ENCODE measurements around the gene TMEM41B. TPM values are rescaled to one million over a fixed set of nuclear protein-coding genes. Genes with fewer than 3 reads are reported as not detected.
A peak's percentile ranks its signal among the peaks of the same experiment; 100 is the strongest.

TMEM41B gene
- total RNA-seq, 1 donor, result 12.9 TPM

DNA sequence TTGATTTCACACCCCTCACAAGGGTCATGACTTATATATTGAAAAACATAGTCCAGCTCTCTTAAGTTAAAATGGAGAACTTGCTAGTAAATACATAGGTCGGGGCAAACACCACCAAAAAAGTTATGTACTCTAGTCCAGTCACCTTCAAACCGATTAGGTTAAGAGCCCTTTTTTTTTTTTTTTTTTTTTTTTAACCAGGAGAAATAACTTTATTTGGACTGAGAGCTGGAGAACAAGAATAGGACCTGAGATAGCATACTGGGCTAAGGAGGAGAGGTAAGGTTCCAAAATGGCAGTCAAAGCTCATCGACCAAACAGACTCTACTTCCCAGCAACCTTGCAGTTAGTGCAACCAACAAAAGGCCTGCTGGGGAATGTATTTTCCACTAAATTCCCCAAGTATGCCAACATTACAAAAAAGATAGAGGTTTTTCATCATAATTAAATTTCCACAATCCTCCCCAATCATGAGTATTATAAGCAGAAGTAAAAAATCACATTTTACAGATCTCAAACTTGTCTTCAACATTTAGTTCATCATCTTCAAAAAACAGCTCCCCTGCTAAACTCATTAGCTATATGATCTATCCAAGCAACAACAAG lies 3.8 kb downstream of the TMEM41B start:
- DNase-seq (ENCODE audit: low read depth in 2 of 3, low spot score in 2 of 3), result no peak

DNA sequence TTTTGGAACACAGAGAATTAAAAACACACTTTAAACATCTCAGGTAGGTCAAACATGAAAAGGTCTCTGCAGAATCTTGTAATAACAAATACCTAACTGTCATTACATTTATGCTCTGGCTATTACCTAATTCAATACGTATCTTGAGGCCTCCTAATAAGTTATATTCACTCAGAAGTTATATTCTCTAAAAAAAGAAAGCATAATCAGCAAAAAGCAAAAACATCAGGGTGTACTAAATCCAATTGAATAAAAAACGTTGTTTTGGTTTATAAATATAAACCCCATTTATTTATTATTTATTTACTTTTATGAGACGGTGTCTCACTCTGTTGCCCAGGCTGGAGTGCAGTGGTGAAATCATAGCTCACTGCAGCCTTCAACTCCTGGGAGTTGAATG lies 10.2 kb downstream of the TMEM41B start:
- no peak for DNase-seq (ENCODE audit: low read depth in 2 of 3, low spot score in 2 of 3)

DNA sequence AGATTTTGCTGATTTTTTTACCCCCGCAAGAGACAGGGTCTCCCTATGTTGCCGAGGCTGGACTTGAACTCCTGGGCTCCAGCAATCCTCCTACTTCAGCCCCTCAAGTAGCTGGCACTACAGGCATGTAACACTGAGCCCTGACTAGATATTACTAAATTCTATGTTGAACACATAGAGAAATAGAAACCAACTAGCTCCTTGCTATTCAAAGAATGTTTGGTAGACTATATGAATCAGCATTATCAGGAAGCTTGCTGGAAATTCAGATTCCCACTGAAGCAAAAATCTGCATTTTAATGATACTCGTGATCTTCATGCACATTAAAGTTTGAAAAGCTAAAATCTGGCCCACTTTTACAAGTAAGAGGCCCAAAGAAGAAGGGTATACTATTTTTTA lies 11.9 kb downstream of the TMEM41B start:
- DNase-seq (ENCODE audit: low read depth in 2 of 3, low spot score in 2 of 3), result no peak

DNA sequence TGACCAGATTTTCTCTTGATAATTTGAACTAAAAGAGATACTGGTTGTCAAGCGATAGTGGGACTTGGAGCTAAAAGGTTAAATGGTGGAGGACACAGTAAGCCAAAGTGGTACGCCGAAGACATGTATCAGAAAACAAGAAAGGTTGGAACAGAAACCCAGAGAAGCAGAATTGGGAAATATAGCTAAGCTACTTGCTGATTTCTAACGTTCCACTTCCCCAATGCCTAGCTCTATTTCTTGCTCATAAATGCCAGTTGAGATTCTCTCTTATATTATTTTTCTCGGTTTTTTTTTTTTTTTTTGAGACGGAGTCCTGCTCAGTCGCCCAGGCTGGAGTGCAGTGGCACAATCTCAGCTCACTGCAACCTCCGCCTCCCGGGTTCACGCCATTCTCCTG lies 12.7 kb downstream of the TMEM41B start:
- no peak for DNase-seq (ENCODE audit: low read depth in 2 of 3, low spot score in 2 of 3)

DNA sequence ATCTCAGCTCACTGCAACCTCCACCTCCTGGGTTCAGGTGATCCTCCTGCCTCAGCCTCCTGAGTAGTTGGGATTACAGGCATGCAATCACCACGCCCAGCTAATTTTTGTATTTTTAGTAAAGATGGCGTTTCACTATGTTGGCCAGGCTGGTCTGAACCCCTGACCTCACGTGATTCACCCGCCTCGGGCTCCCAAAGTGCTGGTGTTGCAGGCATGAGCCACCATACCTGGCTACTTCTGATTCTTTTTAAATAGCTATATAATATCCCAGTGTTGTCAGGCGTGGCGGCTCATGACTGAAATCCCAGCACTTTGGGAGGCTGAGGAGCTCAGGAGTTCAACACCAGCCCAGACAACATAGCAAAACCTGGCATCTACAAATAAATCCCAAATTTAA lies 20.7 kb downstream of the TMEM41B start:
- no peak for DNase-seq (ENCODE audit: low read depth in 2 of 3, low spot score in 2 of 3)

DNA sequence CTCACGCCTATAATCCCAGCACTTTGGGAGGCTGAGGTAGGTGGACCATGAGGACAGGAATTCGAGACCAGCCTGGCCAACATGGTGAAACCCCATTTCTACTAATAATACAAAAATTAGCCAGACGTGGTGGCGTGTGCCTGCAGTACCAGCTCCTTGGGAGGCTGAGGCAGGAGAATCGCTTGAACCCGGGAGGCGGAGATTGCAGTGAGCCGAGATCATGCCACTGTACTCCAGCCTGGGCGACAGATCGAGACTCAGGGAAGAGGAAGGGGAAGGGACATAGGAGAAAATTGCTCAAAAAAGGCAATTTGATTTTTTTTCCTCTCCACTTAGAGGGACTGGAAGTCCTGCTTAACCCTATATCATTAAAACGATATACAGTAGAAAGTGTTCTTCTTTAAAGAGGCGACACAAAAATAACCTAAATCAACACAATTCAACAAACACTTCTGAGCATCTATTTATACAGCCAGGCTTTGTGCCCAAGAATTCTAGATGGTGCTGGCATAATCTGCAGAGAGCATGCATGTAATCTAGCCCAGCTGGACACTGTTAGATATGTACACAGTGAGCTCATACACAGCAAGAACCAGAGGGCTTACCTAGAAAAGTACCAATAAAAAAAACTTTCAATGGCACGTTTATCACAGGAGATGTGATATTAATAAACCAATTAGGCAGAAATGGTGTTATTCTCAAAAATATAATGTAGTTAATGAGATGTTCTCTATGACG lies 28.4 kb downstream of the TMEM41B start:
- no peak for DNase-seq (ENCODE audit: low read depth in 2 of 3, low spot score in 2 of 3)

DNA sequence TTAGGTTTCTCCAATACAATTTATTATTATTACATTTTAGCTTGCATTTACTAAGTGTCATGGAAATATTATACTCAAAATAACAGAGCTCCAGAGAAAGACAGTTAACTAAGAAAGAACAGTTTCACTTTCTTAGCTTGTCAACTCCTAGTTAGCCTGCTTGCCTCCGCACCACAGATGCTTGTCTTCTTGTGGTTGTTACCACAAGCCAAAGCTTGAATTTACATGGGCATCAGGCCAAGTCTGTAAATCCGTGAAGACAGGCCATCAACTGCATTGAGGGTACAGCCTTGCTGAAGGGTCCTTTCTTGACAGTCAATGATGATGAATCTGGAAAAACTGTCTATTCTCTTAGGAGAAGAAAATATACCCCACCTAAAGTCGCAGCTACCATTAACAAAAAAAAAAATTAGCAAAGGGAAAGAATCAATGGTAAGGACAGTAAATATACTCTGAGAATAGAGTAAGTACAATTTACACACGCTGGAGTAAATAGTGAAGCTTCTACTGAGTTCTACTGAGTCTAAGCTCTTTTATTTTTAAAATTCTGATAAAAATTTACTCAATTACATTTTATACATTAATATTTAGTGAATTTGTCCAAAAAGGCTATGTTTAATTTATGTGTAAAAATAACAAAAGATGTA lies 33.6 kb downstream of the TMEM41B start:
- DNase-seq (ENCODE audit: low read depth in 2 of 3, low spot score in 2 of 3), result peak; percentile 40 to 93 (median 82)

DNA sequence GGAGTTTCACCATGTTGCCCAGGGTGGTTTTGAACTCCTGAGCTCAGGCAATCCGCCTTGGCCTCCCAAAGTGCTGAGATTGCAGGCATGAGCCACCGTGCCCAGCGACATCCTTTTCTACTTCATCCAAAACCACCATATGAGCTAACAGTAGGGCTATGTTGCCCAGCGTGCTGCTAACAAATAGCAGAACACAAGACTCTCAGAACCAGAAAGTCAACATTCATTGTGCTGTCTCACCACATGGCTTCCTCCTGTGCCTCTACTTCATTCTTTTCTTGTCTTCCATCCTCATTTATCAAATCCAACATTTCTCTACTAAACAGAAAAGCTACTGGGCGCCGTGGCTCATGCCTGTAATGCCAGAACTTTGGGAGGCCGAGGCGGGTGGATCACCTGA lies 37.2 kb downstream of the TMEM41B start:
- DNase-seq (ENCODE audit: low read depth in 2 of 3, low spot score in 2 of 3), result no peak

DNA sequence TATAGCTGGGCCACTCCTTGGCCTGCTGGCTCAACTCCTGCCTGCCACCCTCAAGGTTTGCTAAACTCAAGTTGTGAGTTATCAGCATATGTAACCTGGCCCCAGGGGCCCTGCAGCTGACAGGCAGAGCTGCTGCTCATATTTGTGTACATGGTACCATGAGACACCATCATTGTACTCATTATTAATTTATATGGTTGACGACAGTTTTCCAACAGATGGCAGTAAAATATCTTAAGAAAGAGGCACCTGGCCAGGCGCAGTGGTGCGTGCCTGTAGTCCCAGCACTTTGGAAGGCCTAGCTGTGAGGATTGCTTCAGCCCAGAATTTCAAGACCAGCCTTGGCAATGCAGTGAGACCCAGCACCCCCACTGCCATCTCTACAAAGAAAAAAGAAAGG lies 37.8 kb downstream of the TMEM41B start:
- DNase-seq (ENCODE audit: low read depth in 2 of 3, low spot score in 2 of 3), result peak in 2 of 3 donors; percentile 23 to 31

DNA sequence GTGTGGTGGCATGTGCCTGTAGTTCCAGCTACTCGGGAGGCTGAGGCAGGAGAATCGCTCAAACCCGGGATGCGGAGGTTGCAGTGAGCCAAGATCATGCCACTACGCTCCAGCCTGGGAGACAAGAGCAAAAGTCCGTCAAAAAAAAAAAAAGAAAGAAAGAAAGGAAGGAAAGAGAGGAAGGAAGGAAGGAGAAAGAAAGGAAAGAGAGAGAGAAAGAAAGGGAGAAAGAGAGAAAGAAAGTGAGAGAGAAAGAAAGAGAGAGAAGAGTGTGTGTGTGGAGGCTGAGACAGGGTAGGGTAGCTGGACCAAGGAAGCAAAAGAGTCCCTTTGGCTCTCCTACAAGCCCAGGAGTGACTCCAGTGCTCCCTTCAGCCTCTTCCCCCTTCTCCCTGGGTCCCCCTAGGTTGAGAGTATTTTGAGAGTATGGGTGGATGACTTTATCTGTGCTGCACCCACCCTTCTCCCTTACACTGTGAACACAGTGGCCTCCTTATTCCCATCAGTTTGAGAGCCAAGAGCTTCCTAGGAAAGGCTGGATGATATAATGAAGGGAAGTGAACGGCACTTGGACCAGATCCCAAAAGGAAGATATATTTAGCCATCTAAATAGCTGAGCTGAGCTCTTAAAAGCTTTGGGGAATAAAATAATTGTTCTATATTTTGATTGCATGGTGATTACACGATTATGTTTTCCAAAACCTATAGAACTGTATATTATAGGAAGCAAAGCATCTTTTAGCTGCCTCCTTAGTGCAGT lies 39.7 kb downstream of the TMEM41B start:
- no peak for DNase-seq (ENCODE audit: low read depth in 2 of 3, low spot score in 2 of 3)

DNA sequence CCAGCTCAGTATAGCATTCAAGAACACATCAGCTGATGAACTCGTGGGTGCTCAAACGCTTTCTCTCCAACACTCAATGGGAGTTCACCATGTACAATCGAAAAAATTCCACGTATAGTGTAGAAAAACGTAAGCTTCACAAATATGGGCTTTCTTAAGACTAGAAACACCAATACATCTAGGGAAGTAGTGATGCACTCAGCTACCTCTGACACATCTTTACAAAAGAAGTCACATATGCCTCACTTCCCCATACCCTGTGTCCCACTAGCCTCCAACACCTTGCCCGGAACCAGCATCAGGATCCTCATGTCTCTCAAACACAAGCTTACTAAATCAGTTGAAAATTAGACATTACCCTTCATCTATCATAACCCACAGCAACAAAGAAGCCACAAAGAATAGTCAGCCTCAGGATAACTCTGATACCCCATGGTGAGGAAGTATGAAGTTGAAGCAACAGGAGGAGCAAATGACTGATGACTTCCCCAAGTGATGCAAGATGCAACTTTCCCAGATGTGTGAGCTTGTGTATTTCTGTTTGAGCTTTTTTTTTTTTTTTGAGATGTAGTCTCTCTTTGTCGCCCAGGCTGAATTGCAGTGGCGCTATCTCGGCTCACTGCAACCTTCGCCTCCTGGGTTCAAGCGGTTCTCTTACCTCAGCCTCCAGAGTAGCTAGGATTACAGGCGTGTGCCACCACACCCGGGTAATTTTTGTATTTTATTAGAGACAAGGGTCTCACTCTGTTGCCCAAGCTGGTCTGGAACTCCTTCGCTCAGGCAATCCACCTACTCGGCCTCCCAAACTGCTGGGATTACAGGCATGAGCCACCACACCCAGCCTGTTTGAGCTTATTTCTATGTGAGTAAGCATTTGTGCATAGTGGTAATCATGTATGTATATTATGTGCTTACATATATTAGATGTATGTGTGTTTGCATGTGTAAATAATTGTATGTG lies 40.7 kb downstream of the TMEM41B start:
- peak in 2 of 3 donors; percentile 82 to 94 for DNase-seq (ENCODE audit: low read depth in 2 of 3, low spot score in 2 of 3)

DNA sequence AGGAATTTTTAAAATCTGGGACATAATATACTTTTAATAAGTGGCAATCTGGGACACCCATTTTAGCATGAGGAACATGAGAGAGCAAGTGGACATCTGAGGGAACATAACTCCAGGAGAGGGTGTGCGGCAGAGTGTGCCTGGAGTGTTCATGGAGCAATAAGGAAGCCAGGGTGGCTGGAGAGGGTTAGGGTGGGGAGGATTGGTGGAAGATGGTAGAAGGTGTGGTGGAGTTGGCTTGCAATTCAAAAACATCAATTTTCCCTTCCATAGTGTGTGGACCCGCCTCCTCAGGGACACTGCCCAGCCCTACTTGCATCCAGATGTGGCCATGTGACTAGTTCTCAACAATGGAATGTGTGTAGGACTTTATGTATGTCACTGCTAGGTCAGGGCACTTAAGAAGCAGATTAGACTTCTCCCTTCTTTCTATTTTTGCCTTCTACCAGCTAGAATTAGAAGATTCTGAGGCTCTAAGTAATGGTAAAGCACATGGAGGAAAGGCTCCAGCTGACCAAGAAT lies 44.8 kb downstream of the TMEM41B start:
- no peak for DNase-seq (ENCODE audit: low read depth in 2 of 3, low spot score in 2 of 3)

DNA sequence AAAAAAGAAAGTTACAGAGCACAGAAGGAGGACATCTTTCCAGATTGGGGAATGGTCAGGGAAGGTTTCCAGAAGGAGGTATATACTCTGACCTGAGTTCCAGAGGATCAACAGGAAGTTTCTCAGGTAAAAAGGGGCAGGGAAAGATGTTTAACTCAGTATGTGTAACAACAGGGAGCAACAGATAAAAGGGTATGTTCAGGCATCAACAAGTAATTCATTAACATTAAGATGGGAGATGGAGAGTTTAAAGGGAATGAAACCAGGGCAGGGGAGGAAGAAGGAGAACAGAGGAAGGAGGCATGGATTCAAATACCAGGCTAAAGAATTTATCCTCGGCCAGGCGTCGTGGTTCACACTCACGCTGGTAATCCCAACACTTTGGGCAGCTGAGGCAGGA lies 46.7 kb downstream of the TMEM41B start:
- DNase-seq (ENCODE audit: low read depth in 2 of 3, low spot score in 2 of 3), result no peak

DNA sequence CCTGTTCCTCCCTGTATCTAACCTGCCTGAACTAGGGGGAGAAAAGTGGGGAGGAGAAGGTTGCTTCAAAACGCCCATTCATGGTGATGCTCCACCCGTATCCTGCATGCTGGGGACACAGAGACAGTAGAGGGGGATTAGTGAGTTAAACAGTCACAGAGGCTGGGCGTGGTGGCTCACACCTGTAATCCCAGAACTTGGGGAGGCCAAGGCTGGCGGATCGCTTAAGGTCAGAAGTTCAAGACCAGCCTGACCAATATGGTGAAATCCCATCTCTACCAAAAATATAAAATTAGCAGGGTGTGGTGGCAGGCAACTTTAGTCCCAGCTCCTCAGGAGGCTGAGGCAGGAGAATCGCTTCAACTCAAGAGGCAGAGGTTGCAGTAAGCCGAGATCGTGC lies 47.5 kb downstream of the TMEM41B start:
- DNase-seq (ENCODE audit: low read depth in 2 of 3, low spot score in 2 of 3), result no peak

DNA sequence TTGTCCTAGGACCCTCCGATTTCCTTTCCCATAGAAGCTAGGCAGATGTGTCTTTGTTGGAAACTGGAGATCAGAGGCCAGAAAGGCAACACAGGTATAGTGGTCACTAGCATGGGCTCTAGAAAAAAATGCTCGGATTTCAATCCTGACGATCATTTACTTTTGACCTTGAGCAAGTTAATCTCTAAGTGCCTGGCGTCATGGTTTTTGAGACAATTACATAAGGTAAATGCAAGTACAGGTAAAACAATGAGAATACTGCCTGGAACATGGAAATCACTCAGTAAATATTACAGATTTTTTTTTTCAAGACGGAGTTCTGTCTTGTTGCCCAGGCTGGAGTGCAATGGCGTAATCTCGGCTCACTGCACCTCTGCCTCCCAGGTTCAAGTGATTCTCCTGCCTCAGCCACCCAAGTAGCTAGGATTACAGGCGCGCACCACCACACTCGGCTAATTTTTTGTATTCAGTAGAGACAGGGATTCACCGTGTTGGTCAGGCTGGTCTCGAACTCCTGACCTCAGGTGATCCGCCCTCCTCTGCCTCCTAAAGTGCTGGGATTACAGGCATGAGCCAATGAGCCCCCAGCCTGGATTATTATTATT lies 48.2 kb downstream of the TMEM41B start:
- DNase-seq (ENCODE audit: low read depth in 2 of 3, low spot score in 2 of 3), result no peak

DNA sequence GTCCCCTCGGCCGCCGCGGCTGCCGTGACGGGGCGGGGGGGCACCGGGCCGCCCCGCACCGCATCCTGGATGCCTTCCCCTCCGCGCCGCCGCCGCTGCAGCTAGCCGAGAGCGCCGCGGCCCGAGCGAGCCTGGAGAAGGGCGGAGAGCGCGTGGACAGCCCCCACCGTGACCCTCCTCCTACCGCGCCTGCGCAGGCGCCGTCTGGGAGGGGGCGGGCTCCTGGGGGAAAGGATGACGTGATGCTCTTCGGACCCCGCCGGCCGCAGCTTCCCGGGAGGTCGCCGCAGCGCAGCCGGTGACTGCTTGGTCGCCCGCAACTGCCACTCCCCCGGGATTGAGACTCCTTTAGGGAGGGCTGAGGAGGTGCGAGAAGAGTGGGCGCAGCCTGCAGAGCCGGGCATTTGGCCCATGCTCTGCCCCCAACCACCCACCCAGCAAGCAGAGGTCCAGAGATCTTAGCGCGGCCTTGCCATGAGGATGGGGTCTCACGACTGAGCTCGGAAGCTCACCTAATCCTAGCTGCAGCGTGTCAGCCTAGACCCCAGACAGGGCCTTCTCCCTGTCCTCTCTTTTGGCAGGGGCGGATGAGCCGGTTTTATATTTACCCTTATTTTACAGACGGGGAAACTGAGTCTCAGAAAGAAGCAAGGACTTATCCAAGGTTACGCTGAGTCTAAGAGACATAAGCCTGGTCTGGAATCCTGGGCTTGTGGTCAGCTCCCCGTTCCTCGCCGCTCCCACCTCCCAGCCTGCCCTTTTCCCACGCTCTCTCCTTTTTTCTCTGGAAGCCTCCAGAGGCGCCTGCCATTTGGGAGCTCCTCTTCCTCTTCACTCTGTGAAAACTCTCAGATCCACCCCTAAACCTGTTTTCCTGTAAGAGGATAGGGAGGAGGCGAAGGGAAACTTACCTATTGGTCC lies 48.9 kb downstream of the TMEM41B start, which contains the start of gene DENND5A:
DENND5A (minus strand) TSS at position 140 of the 921 bp plus-strand sequence. CDS start 281 bp downstream, outside the sequence.
- peak in 2 of 3 donors; percentile 86 to 90 for DNase-seq (ENCODE audit: low read depth in 2 of 3, low spot score in 2 of 3)

DNA sequence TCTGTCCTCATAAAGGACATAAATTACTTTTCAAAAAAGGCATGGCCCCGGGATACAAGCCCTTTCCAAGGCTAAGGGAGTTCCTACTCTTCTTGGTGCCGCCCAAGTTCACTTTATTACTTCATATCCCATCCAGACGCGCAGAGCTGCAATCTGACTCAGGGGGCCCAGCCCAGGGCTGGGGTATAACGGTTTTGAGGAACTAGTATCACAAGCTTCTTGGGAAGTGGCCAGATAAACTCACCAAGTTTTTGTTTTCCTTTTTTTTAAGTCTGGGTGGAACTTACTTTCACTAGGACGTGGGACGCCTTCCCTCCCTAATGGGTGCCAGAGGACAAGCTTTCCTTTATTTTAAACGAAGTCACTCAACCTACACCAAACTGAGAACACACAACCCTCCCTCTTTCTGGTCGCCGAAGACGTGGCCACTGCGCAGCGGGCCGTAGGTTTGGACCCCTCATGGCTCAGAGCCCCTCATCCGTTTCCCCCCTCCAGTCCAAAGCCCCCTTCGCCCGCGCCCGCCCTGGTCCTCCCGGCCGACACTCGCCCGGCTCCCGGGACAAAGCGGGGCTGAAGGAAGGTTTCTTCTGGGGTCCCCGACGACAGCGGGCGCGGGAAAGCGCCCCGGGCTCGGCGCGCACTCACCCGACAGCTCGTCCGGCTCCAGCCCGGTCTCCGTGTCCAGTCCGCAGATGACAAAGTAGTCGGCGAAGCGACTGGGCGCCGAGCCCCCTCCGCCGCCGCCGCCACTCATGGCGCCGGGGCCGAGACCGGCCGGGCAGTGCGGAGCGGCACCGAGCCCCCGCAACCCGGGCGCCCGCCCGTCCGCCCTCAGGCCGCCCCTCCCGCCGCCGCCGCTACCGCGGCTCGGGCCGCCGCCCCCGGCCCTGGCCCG lies 49.8 kb downstream of the TMEM41B start:
- peak in 2 of 3 donors; percentile 88 to 95 for DNase-seq (ENCODE audit: low read depth in 2 of 3, low spot score in 2 of 3)
